GM18508 (cell line): ENCODE results near the gene GNA14.
A peak's percentile ranks its signal among the peaks of the same experiment; 100 is the strongest.
"Not testable (repeated sequence)": the region's sequence is repeated elsewhere in the genome, so short reads cannot be mapped to it uniquely, and the experiment has no call there.

Experiments
- ATAC-seq: cut with Tn5 transposase; IDR thresholded peaks from one replicate; pipeline ENCODE4 v1.9.1; 2021; ENCODE audit warnings: moderate number of reproducible peaks; ENCODE audit not compliant: insufficient read depth, unreplicated experiment

Gene GNA14

GRCh38 chr9:77457916-77458592 lies 190.1 kb downstream of the GNA14 start:
- no peak for ATAC-seq

GRCh38 chr9:77456829-77457437 lies 191.2 kb downstream of the GNA14 start:
- ATAC-seq: peak; percentile 81

- no peak for ATAC-seq
These were observed 192.7 kb downstream of the GNA14 start for GRCh38 chr9:77455312-77455927.

- no peak for ATAC-seq
These were observed 193.5 kb downstream of the GNA14 start for GRCh38 chr9:77454663-77455062.

GRCh38 chr9:77453825-77454647 lies 194.1 kb downstream of the GNA14 start:
- ATAC-seq: no peak

- ATAC-seq: no peak
These were observed 196.6 kb downstream of the GNA14 start for GRCh38 chr9:77451507-77451906.

- ATAC-seq: no peak
These were observed 198.0 kb downstream of the GNA14 start for GRCh38 chr9:77450085-77450475.

- no peak for ATAC-seq
These were observed 198.7 kb downstream of the GNA14 start for GRCh38 chr9:77449240-77450084.

- ATAC-seq: no peak
These were observed 200.5 kb downstream of the GNA14 start for GRCh38 chr9:77447646-77448045.

GRCh38 chr9:77442436-77442835 lies 205.7 kb downstream of the GNA14 start:
- no peak for ATAC-seq

GRCh38 chr9:77441124-77441523 lies 207.0 kb downstream of the GNA14 start:
- not testable (repeated sequence) for ATAC-seq

- ATAC-seq: no peak
These were observed 208.1 kb downstream of the GNA14 start for GRCh38 chr9:77440057-77440456.

GRCh38 chr9:77438653-77439052 lies 209.5 kb downstream of the GNA14 start:
- no peak for ATAC-seq

- ATAC-seq: no peak
These were observed 212.4 kb downstream of the GNA14 start for GRCh38 chr9:77435688-77436087.

GRCh38 chr9:77435277-77435676 lies 212.8 kb downstream of the GNA14 start:
- ATAC-seq: no peak

- ATAC-seq: peak; percentile 88
These were observed 214.3 kb downstream of the GNA14 start for GRCh38 chr9:77433675-77434445.

GRCh38 chr9:77432053-77432452 lies 216.1 kb downstream of the GNA14 start:
- ATAC-seq: no peak

GRCh38 chr9:77429928-77430327 lies 218.2 kb downstream of the GNA14 start:
- ATAC-seq: no peak

GRCh38 chr9:77427256-77427927 lies 220.7 kb downstream of the GNA14 start:
- no peak for ATAC-seq
